ENCODE results near the gene GAST. TPM values are rescaled to one million over a fixed set of nuclear protein-coding genes. Genes with fewer than 3 reads are reported as not detected.

Gene GAST
- total and polyA plus RNA-seq, 2 of the 13 experiments (the other 11 are each of a cell fraction or from before 2014, with no cell fraction given), result 0.32 to 0.42 TPM

GRCh38 chr17:41734139-41734948 is 22.2 kb downstream of the GAST start, which contains the start of gene HAP1 (continued):
- TF ChIP-seq MEIS1 (CRISPR knock-in tag; IDR thresholded peaks at IDR 0.05; ENCODE audit: borderline replicate concordance) (0 out of 2 replicates have a peak, but pooled peaks have one; percentile 35), XBP1 (CRISPR knock-in tag; IDR thresholded peaks at IDR 0.05) (no peak), FOXO1 (CRISPR knock-in tag; IDR thresholded peaks at IDR 0.05) (peak; percentile 29; the same call in 1 of the 2 replicates), ZBTB40 (IDR thresholded peaks at IDR 0.05) (no peak), ZBTB40 (CRISPR knock-in tag; IDR thresholded peaks at IDR 0.05) (no peak), HMG20B (CRISPR knock-in tag; conservative IDR thresholded peaks at IDR 0.05) (no peak), HNF1A (IDR thresholded peaks at IDR 0.05; ENCODE audit: low read depth) (no peak), HNF1A (CRISPR knock-in tag; IDR thresholded peaks at IDR 0.05; ENCODE audit: borderline replicate concordance) (no peak), EZH2 (conservative IDR thresholded peaks at IDR 0.05; ENCODE audit: low read depth, low read length) (no peak; the same call in none of the 2 replicates), NBN (conservative IDR thresholded peaks at IDR 0.05) (no peak), MAX (IDR thresholded peaks at IDR 0.05) (peak; percentile 47; the same call in 1 of the 2 replicates), POGZ (CRISPR knock-in tag; IDR thresholded peaks at IDR 0.05) (peak; percentile 27; the same call in 1 of the 2 replicates)
- TF ChIP-seq, protein P1, sequence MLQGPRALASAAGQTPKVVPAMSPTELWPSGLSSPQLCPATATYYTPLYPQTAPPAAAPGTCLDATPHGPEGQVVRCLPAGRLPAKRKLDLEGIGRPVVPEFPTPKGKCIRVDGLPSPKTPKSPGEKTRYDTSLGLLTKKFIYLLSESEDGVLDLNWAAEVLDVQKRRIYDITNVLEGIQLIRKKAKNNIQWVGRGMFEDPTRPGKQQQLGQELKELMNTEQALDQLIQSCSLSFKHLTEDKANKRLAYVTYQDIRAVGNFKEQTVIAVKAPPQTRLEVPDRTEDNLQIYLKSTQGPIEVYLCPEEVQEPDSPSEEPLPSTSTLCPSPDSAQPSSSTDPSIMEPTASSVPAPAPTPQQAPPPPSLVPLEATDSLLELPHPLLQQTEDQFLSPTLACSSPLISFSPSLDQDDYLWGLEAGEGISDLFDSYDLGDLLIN (CRISPR knock-in tag; IDR thresholded peaks at IDR 0.05; ENCODE audit: borderline replicate concordance), result 0 out of 2 replicates have a peak, but pooled peaks have one; percentile 36

Data from HepG2 (cell line).